WERI-Rb-1 (cell line): ENCODE results near the gene PTPRN2.

Experiments used
- DNase-seq: peaks from one replicate; pipeline ENCODE4 v3.0.0-alpha.2; 2020
- H3K27ac ChIP-seq: fragments of 250-450 bp; sonication (Bioruptor Pico); 2 replicates; pipeline ENCODE4 v1.5.1; 2020; ENCODE audit warnings: mild to moderate bottlenecking, moderate library complexity
- H3K27me3 ChIP-seq: fragments of 250-450 bp; sonication (Bioruptor Pico); 2 replicates; pipeline ENCODE4 v1.5.1; 2021; ENCODE audit warnings: mild to moderate bottlenecking, low read depth, moderate library complexity; ENCODE audit not compliant: insufficient read depth, severe bottlenecking
- H3K36me3 ChIP-seq: fragments of 250-450 bp; sonication (Bioruptor Pico); 2 replicates; pipeline ENCODE4 v1.5.1; 2020; ENCODE audit warnings: mild to moderate bottlenecking, moderate library complexity
- H3K4me3 ChIP-seq: 2 replicates; pipeline ENCODE4 v1.5.1; 2011; ENCODE audit warnings: low read depth, mild to moderate bottlenecking, control low read depth, low read length
- H3K9me3 ChIP-seq: fragments of 250-450 bp; sonication (Bioruptor Pico); 2 replicates; pipeline ENCODE4 v1.5.1; 2021; ENCODE audit warnings: mild to moderate bottlenecking, moderate library complexity; ENCODE audit not compliant: severe bottlenecking
- CTCF ChIP-seq: IDR thresholded peaks from 2 replicates; pipeline ENCODE4 v1.5.1; 2011; ENCODE audit warnings: low read depth, mild to moderate bottlenecking, control low read depth, inconsistent platforms, low read length

Gene PTPRN2

GRCh38 chr7:158108646-158109293 is 478.9 kb downstream of the PTPRN2 start:
- DNase-seq = no peak
- H3K27me3 ChIP-seq = no peaks in the 10 kb centered on the region
- no peaks in the 10 kb centered on the region for H3K9me3 ChIP-seq
- H3K4me3 ChIP-seq = no peak overlapping the region
- TF ChIP-seq CTCF = no peak
- H3K36me3 ChIP-seq = no peaks in the 10 kb centered on the region
- H3K27ac ChIP-seq = no peak overlapping the region

- H3K27me3 ChIP-seq = no peaks in the 10 kb centered on the region
- no peak for DNase-seq
- H3K27ac ChIP-seq = no peak overlapping the region
- no peak for TF ChIP-seq CTCF
- no peaks in the 10 kb centered on the region for H3K36me3 ChIP-seq
- no peak overlapping the region for H3K4me3 ChIP-seq
- no peaks in the 10 kb centered on the region for H3K9me3 ChIP-seq
These were observed 479.8 kb downstream of the PTPRN2 start for GRCh38 chr7:158107806-158108205.

GRCh38 chr7:158106272-158106671 is 481.4 kb downstream of the PTPRN2 start:
- Histone ChIP-seq H3K27me3 (no peaks in the 10 kb centered on the region), H3K4me3 (no peak overlapping the region), H3K9me3 (no peaks in the 10 kb centered on the region), H3K27ac (no peak overlapping the region), H3K36me3 (no peaks in the 10 kb centered on the region)
- no peak for TF ChIP-seq CTCF
- no peak for DNase-seq

GRCh38 chr7:158103378-158103777 is 484.2 kb downstream of the PTPRN2 start:
- Histone ChIP-seq H3K4me3 (no peak overlapping the region), H3K27ac (no peak overlapping the region), H3K36me3 (no peaks in the 10 kb centered on the region), H3K9me3 (no peaks in the 10 kb centered on the region), H3K27me3 (no peaks in the 10 kb centered on the region)
- no peak for TF ChIP-seq CTCF
- no peak for DNase-seq

DNA sequence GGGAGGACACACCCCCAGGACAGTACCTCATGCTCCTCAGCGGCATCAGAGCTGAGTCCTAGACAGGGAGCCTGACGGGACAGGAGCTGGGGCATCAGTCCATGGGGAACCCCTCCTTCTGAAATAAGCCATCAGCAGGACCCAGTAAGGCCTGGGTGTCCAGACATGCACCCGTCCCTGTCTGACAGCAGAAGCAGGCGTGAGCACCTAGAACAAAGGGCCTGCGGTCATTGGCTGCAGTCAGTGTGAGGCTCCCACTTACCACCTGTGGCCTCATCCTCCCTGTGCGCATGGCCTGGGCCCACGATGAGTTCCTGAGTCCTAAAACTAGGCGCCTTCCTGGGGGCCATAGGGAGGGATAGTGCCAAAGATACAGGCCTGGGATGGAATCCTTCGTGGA is 484.7 kb downstream of the PTPRN2 start:
- no peak for DNase-seq
- Histone ChIP-seq H3K9me3 (no peaks in the 10 kb centered on the region), H3K27ac (no peak overlapping the region), H3K27me3 (no peaks in the 10 kb centered on the region), H3K4me3 (no peak overlapping the region), H3K36me3 (no peaks in the 10 kb centered on the region)
- TF ChIP-seq CTCF = no peak

DNA sequence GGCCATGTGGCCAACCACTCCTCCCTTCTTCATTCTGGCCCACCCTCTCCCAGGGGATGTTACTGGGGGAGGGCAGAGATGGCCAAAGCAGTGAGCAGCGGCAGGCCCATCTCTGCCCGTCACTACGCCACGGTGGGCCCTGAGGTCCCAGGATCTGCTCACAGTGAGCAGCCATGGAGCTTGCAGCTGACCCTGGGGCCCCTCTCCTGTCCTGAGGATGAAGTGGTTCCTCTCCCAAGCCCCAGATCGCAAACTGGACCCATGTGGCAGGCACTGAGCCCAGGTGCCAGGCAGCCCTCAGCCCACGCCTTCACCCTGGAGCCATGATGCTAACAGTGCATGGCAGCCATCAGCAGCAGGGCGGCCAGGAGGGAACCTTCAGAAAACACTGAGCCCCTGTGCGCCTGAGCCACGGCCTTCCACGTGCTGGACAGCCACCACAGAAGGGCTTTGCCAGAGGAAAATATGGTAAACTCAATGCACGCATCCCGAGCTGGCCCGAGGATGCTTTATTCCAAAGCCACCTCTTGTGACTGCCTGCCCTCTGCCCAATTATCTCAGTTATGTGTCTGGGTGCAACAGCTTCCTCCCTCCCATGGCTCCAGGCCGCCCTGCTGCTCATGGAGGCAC is 485.7 kb downstream of the PTPRN2 start:
- DNase-seq = no peak
- no peak for TF ChIP-seq CTCF
- Histone ChIP-seq H3K4me3 (no peak overlapping the region), H3K27ac (no peak overlapping the region), H3K9me3 (no peaks in the 10 kb centered on the region), H3K36me3 (no peaks in the 10 kb centered on the region), H3K27me3 (no peaks in the 10 kb centered on the region)
